H9 (cell line): Measurements from ENCODE around the gene ANKRD49. TPM values are rescaled to one million over a fixed set of nuclear protein-coding genes. Genes with fewer than 3 reads are reported as not detected.

Experiments
- DNase-seq: peaks from one replicate; pipeline ENCODE4 v3.0.0-alpha.2; 2017
- H2AFZ ChIP-seq: one replicate; pipeline ENCODE4 v1.6.1; 2013; ENCODE audit warnings: mild to moderate bottlenecking, low read length, control low read depth, moderate library complexity
- H2AK5ac ChIP-seq: 2 replicates; pipeline ENCODE4 v1.6.1; 2013; ENCODE audit warnings: low read length, control low read depth, mixed read lengths; ENCODE audit not compliant: insufficient read length
- H2BK120ac ChIP-seq: one replicate; pipeline ENCODE4 v1.6.1; 2013; ENCODE audit warnings: low read depth, mild to moderate bottlenecking, low read length, control low read depth, inconsistent platforms; ENCODE audit not compliant: poor library complexity, severe bottlenecking
- H2BK12ac ChIP-seq: 2 replicates; pipeline ENCODE4 v1.6.1; 2013; ENCODE audit warnings: low read length, control low read depth, mixed read lengths, low read depth; ENCODE audit not compliant: insufficient read length
- H2BK15ac ChIP-seq: 2 replicates; pipeline ENCODE4 v1.6.1; 2013; ENCODE audit warnings: low read depth, low read length, control low read depth
- H2BK20ac ChIP-seq: one replicate; pipeline ENCODE4 v1.6.1; 2013; ENCODE audit warnings: low read depth, mild to moderate bottlenecking, low read length, control low read depth, inconsistent platforms; ENCODE audit not compliant: poor library complexity, severe bottlenecking
- H2BK5ac ChIP-seq: 2 replicates; pipeline ENCODE4 v1.6.1; 2013; ENCODE audit warnings: low read length, control low read depth, mixed read lengths; ENCODE audit not compliant: insufficient read length
- H3K14ac ChIP-seq: 2 replicates; pipeline ENCODE4 v1.6.1; 2013; ENCODE audit warnings: low read length, control low read depth; ENCODE audit not compliant: insufficient read depth
- H3K18ac ChIP-seq: 2 replicates; pipeline ENCODE4 v1.6.1; 2013; ENCODE audit warnings: low read depth, mild to moderate bottlenecking, mixed read lengths, low read length, control low read depth; ENCODE audit not compliant: insufficient read length
- H3K23ac ChIP-seq: 2 replicates; pipeline ENCODE4 v1.6.1; 2013; ENCODE audit warnings: low read length, control low read depth, mixed read lengths, low read depth; ENCODE audit not compliant: insufficient read length
- H3K23me2 ChIP-seq: 2 replicates; pipeline ENCODE4 v1.6.1; 2013; ENCODE audit warnings: low read depth, mild to moderate bottlenecking, mixed read lengths, low read length, control low read depth; ENCODE audit not compliant: insufficient read length, poor library complexity, severe bottlenecking
- H3K27ac ChIP-seq: 2 replicates; pipeline ENCODE4 v1.5.1; 2013; ENCODE audit warnings: low read length, control low read depth, mixed read lengths, low read depth; ENCODE audit not compliant: insufficient read length
- H3K27me3 ChIP-seq: 2 replicates; pipeline ENCODE4 v1.6.1; 2013; ENCODE audit warnings: low read length, control low read depth, inconsistent platforms; ENCODE audit not compliant: insufficient read depth
- H3K4ac ChIP-seq: 2 replicates; pipeline ENCODE4 v1.6.1; 2013; ENCODE audit warnings: low read depth, mild to moderate bottlenecking, control low read depth, inconsistent platforms, low read length, moderate library complexity
- H3K4me1 ChIP-seq: 2 replicates; pipeline ENCODE4 v1.6.1; 2013; ENCODE audit warnings: low read length, control low read depth, inconsistent platforms; ENCODE audit not compliant: insufficient read depth
- H3K4me2 ChIP-seq: 2 replicates; pipeline ENCODE4 v1.6.1; 2013; ENCODE audit warnings: low read length, control low read depth, mixed read lengths; ENCODE audit not compliant: insufficient read length, insufficient read depth
- H3K56ac ChIP-seq: 2 replicates; pipeline ENCODE4 v1.6.1; 2013; ENCODE audit warnings: low read depth, mild to moderate bottlenecking, mixed read lengths, low read length, control low read depth; ENCODE audit not compliant: insufficient read length
- H3K79me1 ChIP-seq: 2 replicates; pipeline ENCODE4 v1.6.1; 2013; ENCODE audit warnings: low read depth, mild to moderate bottlenecking, moderate library complexity, low read length, control low read depth, inconsistent platforms; ENCODE audit not compliant: insufficient read depth, poor library complexity, severe bottlenecking
- H3K79me2 ChIP-seq: 2 replicates; pipeline ENCODE4 v1.6.1; 2013; ENCODE audit warnings: low read length, control low read depth, inconsistent platforms; ENCODE audit not compliant: insufficient read depth
- H3K9ac ChIP-seq: 2 replicates; pipeline ENCODE4 v1.6.1; 2013; ENCODE audit warnings: low read length, control low read depth, mixed read lengths; ENCODE audit not compliant: insufficient read length; ENCODE audit errors: extremely low read depth
- H3K9me3 ChIP-seq: one replicate; pipeline ENCODE4 v1.6.1; 2013; ENCODE audit warnings: low read depth, low read length, inconsistent platforms; ENCODE audit not compliant: control insufficient read depth
- H3T11ph ChIP-seq: one replicate; pipeline ENCODE4 v1.6.1; 2013; ENCODE audit warnings: mild to moderate bottlenecking, low read length, control low read depth, inconsistent platforms
- H4K20me1 ChIP-seq: one replicate; pipeline ENCODE4 v1.6.1; 2013; ENCODE audit not compliant: control insufficient read depth, insufficient read length, insufficient read depth
- H4K5ac ChIP-seq: 2 replicates; pipeline ENCODE4 v1.6.1; 2013; ENCODE audit warnings: low read depth, mild to moderate bottlenecking, mixed read lengths, low read length, control low read depth; ENCODE audit not compliant: insufficient read length
- H4K8ac ChIP-seq: replicated peaks from 2 replicates; pipeline ENCODE4 v1.6.1; 2013; ENCODE audit warnings: low read length, control low read depth, mixed read lengths, low read depth; ENCODE audit not compliant: insufficient read length
- H4K91ac ChIP-seq: 2 replicates; pipeline ENCODE4 v1.6.1; 2013; ENCODE audit warnings: low read depth, mild to moderate bottlenecking, moderate library complexity, mixed read lengths, low read length, control low read depth; ENCODE audit not compliant: insufficient read length
- H3K27ac Mint-ChIP-seq, 3 experiments: 2 replicates in 2 of 3; 3 replicates in 1 of 3; pipeline ENCODE4 v1.8.0; 2020 to 2021; ENCODE audit warnings: mixed read lengths in 3 of 3, mild to moderate bottlenecking in 1 of 3, moderate library complexity in 1 of 3
- H3K27me3 Mint-ChIP-seq: 2 replicates; pipeline ENCODE4 v1.8.0; 2021; ENCODE audit warnings: low read depth, mild to moderate bottlenecking, moderate library complexity, mixed read lengths
- H3K36me3 Mint-ChIP-seq, 3 experiments: 2 replicates in 2 of 3; 3 replicates in 1 of 3; pipeline ENCODE4 v1.8.0; 2020 to 2021; ENCODE audit warnings: low read depth in 3 of 3, mixed read lengths in 3 of 3; ENCODE audit not compliant: insufficient read depth in 1 of 3
- H3K4me1 Mint-ChIP-seq, 2 experiments: 2 replicates each; pipeline ENCODE4 v1.8.0; 2020; ENCODE audit warnings: mixed read lengths in 2 of 2
- H3K4me3 Mint-ChIP-seq, 2 experiments: 2 replicates in 1 of 2; 3 replicates in 1 of 2; pipeline ENCODE4 v1.8.0; 2020 to 2021; ENCODE audit warnings: mild to moderate bottlenecking in 2 of 2, mixed read lengths in 2 of 2, moderate library complexity in 1 of 2
- H3K9me3 Mint-ChIP-seq, 2 experiments: 2 replicates in 1 of 2; 3 replicates in 1 of 2; pipeline ENCODE4 v1.8.0; 2020; ENCODE audit warnings: mild to moderate bottlenecking in 2 of 2, mixed read lengths in 2 of 2, moderate library complexity in 1 of 2
- CTCF ChIP-seq: fragments of 200-600 bp; sonication (generic); conservative IDR thresholded peaks from 3 replicates; pipeline ENCODE4 v1.8.0; 2021; ENCODE audit warnings: antibody characterized with exemption, mild to moderate bottlenecking
- WGBS: extraction: QIAGEN DNeasy Blood & Tissue Kit; methylation state at CpG from one replicate; pipeline ENCODE4 v1.1.7; 2013; ENCODE audit warnings: missing lambda C conversion rate, low lambda C conversion rate, mixed read lengths; ENCODE audit not compliant: insufficient read length; ENCODE audit errors: extremely low coverage; 5-methylcytosine and 5-hydroxymethylcytosine counted together
- total RNA-seq: library from RNA; stranded (reverse); gene quantifications from 2 replicates; pipeline ENCODE4 v1.2.1, GENCODE V29; 2021

ANKRD49 gene
- total RNA-seq, 1 experiment from 2014 or later: 13.8 TPM

GRCh38 chr11:94447149-94447548 is 46.6 kb upstream of the ANKRD49 start:
- no peak overlapping the region for H3K14ac ChIP-seq
- no CpG with 5 or more reads among the region's 4 CpGs for WGBS
- H3K9me3 Mint-ChIP-seq: no peaks in the 10 kb centered on the region
- H3K4me1 Mint-ChIP-seq: no peaks in the 10 kb centered on the region
- no peak overlapping the region for H3K23ac ChIP-seq
- no peak overlapping the region for H3K4me3 Mint-ChIP-seq
- no peak overlapping the region for H4K8ac ChIP-seq
- H3K79me1 ChIP-seq: no peaks in the 10 kb centered on the region
- H3K4me2 ChIP-seq: no peak overlapping the region
- H2AFZ ChIP-seq: no peak overlapping the region
- no peak overlapping the region for H2BK15ac ChIP-seq
- H2BK5ac ChIP-seq: no peak overlapping the region
- no peaks in the 10 kb centered on the region for H3K27me3 ChIP-seq
- no peak overlapping the region for H2BK20ac ChIP-seq
- DNase-seq: no peak
- H2BK12ac ChIP-seq: no peak overlapping the region
- no peaks in the 10 kb centered on the region for H3K79me2 ChIP-seq
- H3T11ph ChIP-seq: no peak overlapping the region
- H3K27me3 Mint-ChIP-seq: no peaks in the 10 kb centered on the region
- H3K36me3 Mint-ChIP-seq: peaks cover 4 to 38% (median 22%) of the 10 kb centered on the region in 3 experiments; a peak in 5 of 7 replicates
- TF ChIP-seq CTCF: no peak
- no peaks in the 10 kb centered on the region for H3K23me2 ChIP-seq
- H3K4ac ChIP-seq: no peak overlapping the region
- H2BK120ac ChIP-seq: no peak overlapping the region
- H3K9me3 ChIP-seq: no peaks in the 10 kb centered on the region
- no peak overlapping the region for H3K56ac ChIP-seq
- H3K27ac Mint-ChIP-seq: no peak overlapping the region
- H4K20me1 ChIP-seq: no peaks in the 10 kb centered on the region
- H3K27ac ChIP-seq: no peak overlapping the region
- H3K18ac ChIP-seq: no peak overlapping the region
- H2AK5ac ChIP-seq: no peak overlapping the region
- H4K5ac ChIP-seq: no peak overlapping the region
- no peaks in the 10 kb centered on the region for H3K4me1 ChIP-seq
- no peak overlapping the region for H3K9ac ChIP-seq
- no peak overlapping the region for H4K91ac ChIP-seq
